A549 treated with Mapracorat at 1 μM for 4 hours (cell line): ENCODE measurements around the gene ISLR2. TPM values are rescaled to one million over a fixed set of nuclear protein-coding genes. Genes with fewer than 3 reads are reported as not detected.

ENCODE experiments used
- total RNA-seq: library from RNA; stranded (reverse); fragments of 200-300 nt; extraction: Qiagen RNA extraction; gene quantifications from 5 replicates; pipeline ENCODE4 v1.2.3, GENCODE V29; 2022

The ISLR2 gene, protein sequence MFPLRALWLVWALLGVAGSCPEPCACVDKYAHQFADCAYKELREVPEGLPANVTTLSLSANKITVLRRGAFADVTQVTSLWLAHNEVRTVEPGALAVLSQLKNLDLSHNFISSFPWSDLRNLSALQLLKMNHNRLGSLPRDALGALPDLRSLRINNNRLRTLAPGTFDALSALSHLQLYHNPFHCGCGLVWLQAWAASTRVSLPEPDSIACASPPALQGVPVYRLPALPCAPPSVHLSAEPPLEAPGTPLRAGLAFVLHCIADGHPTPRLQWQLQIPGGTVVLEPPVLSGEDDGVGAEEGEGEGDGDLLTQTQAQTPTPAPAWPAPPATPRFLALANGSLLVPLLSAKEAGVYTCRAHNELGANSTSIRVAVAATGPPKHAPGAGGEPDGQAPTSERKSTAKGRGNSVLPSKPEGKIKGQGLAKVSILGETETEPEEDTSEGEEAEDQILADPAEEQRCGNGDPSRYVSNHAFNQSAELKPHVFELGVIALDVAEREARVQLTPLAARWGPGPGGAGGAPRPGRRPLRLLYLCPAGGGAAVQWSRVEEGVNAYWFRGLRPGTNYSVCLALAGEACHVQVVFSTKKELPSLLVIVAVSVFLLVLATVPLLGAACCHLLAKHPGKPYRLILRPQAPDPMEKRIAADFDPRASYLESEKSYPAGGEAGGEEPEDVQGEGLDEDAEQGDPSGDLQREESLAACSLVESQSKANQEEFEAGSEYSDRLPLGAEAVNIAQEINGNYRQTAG
- total RNA-seq = 0.11 to 0.27 TPM (median 0.17 TPM) in 4 of 5 replicates, not detected in the other

DNA sequence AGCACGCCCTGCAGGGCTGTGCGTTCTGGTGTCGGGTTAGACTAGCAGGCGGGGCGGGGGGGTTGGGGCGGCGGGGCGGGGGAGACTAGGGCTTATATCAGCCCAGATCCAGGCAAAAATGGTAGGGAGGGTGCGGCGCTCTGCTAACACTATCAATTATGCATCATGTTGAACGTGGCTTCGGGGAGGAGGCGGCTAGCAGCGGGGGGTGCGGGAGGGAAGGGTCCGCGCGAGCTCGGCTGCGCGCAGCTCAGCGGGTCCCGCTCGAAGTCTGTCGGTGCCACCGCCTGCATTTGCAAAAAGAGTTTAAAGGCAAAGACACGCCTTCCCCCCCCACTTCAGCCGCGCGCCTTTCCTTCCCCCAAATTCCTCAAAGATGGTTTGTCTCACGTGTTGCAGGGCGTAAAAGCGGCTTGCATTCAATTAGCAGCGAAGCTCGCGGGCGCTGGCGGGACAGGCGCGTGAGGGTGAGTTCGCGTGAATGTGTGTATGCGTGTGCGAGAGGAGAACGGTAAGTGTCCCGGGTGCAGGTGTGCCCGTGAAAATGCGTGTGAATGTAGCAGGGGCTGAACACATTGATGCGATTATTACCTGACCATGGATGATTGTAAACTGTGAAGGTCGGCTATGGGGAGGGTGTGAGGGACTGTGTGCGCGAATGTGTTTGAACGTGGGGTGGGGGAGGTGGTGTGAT lies at the start of gene ISLR2:
ISLR2 (plus strand) TSS at position 432 of the 694 bp plus-strand sequence. CDS start 2,169 bp downstream, outside the sequence.

DNA sequence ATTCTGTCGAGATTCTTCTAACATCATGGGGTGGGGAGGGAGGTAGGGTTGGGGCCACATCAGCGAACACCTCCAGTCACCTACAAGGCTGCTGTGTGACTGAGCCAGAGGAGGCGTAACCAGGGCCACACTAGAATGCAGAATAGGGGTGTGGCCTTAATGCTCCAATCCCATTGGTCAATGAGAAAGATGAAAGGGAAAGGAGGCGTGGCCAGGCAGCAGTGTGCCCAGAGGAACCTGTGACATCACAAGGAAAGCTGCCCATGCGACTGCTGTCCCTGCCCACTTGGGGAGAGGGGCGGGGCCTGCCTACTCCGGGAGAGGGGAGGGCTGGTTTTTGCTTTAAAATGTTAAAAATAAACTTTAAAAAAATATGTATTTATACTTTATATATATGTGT lies 47.9 kb upstream of the ISLR2 start, which contains the start of gene GOLGA6A:
GOLGA6A (minus strand) TSS at position 101 of the 400 bp plus-strand sequence; CDS start at position 60, 41 bp downstream.

DNA sequence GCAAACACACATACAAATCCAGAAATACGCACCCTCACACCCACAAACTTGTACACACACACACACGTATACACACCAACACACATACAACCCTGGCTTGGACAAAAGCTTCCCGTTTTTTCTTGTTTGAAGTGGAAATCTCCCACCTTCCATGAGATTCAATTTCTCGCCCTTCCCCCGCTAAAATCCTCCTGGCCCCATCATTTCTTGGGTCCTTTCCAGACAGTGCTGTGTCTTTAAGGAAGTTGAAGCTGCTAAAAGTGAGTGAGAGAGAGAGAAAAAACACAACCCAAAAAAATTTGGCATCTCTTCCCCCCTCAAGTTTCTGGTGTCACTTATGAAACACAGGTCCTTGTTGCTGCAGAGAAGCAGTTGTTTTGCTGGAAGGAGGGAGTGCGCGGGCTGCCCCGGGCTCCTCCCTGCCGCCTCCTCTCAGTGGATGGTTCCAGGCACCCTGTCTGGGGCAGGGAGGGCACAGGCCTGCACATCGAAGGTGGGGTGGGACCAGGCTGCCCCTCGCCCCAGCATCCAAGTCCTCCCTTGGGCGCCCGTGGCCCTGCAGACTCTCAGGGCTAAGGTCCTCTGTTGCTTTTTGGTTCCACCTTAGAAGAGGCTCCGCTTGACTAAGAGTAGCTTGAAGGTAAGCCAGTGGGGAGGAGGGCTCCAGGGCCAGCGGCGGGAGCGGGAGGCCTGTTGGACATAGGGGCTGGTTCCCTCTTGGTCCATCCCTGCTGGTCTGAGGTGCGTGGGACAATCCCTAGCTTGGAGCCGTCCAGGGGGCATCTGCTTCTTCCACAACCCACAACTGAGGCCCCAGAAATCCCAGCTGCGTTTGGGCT lies 43.2 kb downstream of the ISLR2 start, which contains the start of gene ISLR:
ISLR (plus strand) TSS at position 331 of the 839 bp plus-strand sequence. CDS start 1,149 bp downstream, outside the sequence.

Other genes starting within 250 kb of the ISLR2 start
- gene LOXL1, start 204.1 kb upstream of the ISLR2 start, total RNA-seq = 0.38 to 0.90 TPM (median 0.81 TPM) in 5 replicates
- gene STOML1, start 138.3 kb upstream of the ISLR2 start, total RNA-seq = 9.1 to 13.1 TPM (median 12.1 TPM) in 5 replicates
- 12.1 to 16.1 TPM (median 15.8 TPM) in 5 replicates for gene PML, start 135.9 kb upstream of the ISLR2 start, total RNA-seq
- 0.07 to 0.26 TPM (median 0.10 TPM) in 5 replicates for gene GOLGA6A, start 48.0 kb upstream of the ISLR2 start, total RNA-seq
- 0.22 to 0.50 TPM (median 0.39 TPM) in 5 replicates for gene ISLR, start 43.1 kb downstream of the ISLR2 start, total RNA-seq
- 52.1 to 86.8 TPM (median 69.6 TPM) in 5 replicates for gene STRA6, start 72.2 kb downstream of the ISLR2 start, total RNA-seq
- gene CCDC33, start 105.7 kb downstream of the ISLR2 start, total RNA-seq = 6.7 to 8.9 TPM (median 7.2 TPM) in 5 replicates
- gene CYP11A1, start 237.1 kb downstream of the ISLR2 start, total RNA-seq = not detected in 5 replicates